SU-DHL-6 (cell line): ENCODE measurements around the gene NRK.

Experiments
- EZH2phosphoT487 ChIP-seq: fragments of 200-600 bp; sonication (generic), shearing (Covaris generic); conservative IDR thresholded peaks from 2 replicates; pipeline ENCODE4 v1.6.1; 2018; ENCODE audit warnings: mild to moderate bottlenecking, antibody characterized with exemption, low read length, moderate library complexity, mixed read lengths
- TF ChIP-seq, protein P1 (sequence below): fragments of 200-600 bp; sonication (generic); IDR thresholded peaks from one replicate; pipeline ENCODE4 v1.5.1; 2017; ENCODE audit warnings: antibody characterized with exemption, mild to moderate bottlenecking, low read length, moderate library complexity; ENCODE audit not compliant: insufficient read depth, poor library complexity, severe bottlenecking

DNA sequence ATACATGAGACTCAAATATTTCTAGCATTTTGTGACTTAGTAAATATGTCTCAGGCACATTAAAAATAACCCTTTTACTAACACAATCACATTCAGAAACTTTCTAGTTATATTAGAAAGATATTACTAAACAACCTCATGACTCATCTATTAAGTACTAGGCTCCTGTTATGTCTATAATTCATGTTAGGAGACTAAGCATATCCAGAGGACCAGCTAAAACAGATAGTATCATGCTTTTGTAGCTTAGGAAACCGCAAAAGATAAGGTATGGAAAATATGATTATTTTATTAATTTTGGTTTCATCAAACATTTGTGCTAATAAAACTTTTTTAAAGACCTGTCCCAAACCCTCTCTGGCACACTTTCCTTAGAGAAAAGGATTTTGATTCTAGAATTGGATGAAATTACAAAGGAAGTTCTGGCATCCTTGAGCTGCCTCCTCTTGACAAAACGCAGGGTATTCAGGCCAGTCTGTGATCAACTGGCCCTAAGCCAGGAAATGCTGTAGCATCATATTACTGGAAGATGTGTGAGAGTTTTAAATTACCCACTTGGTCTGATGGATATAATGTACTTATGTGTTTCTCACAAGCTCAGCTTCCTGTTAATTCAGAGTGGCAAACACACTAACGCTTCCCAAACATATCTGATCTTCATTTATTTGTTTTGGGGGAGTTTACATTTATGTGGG, 60.4 kb downstream of the NRK start:
- TF ChIP-seq, protein P1, sequence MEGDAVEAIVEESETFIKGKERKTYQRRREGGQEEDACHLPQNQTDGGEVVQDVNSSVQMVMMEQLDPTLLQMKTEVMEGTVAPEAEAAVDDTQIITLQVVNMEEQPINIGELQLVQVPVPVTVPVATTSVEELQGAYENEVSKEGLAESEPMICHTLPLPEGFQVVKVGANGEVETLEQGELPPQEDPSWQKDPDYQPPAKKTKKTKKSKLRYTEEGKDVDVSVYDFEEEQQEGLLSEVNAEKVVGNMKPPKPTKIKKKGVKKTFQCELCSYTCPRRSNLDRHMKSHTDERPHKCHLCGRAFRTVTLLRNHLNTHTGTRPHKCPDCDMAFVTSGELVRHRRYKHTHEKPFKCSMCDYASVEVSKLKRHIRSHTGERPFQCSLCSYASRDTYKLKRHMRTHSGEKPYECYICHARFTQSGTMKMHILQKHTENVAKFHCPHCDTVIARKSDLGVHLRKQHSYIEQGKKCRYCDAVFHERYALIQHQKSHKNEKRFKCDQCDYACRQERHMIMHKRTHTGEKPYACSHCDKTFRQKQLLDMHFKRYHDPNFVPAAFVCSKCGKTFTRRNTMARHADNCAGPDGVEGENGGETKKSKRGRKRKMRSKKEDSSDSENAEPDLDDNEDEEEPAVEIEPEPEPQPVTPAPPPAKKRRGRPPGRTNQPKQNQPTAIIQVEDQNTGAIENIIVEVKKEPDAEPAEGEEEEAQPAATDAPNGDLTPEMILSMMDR, result no peak
- TF ChIP-seq EZH2phosphoT487, result no peak
